BLaER1 treated with 17β-estradiol and CSF1 and Interleukin-3, amounts not matched to agents 10 nM and 100 nM (cell line): ENCODE measurements around the gene LEF1.
"Not testable (repeated sequence)": the region's sequence is repeated elsewhere in the genome, so short reads cannot be mapped to it uniquely, and the experiment has no call there.

ENCODE experiments used
- H3K27ac ChIP-seq, 11 experiments: shearing (Covaris generic); formaldehyde crosslinking; 2 replicates each; pipeline ENCODE4 v1.8.1; 2022
- H3K27me3 ChIP-seq, 11 experiments: shearing (Covaris generic); formaldehyde crosslinking; 2 replicates each; pipeline ENCODE4 v1.8.1; 2022
- H3K36me3 ChIP-seq, 11 experiments: shearing (Covaris generic); formaldehyde crosslinking; 2 replicates each; pipeline ENCODE4 v1.8.1; 2022
- H3K4me1 ChIP-seq, 10 experiments: shearing (Covaris generic); formaldehyde crosslinking; 2 replicates each; pipeline ENCODE4 v1.8.1; 2022
- H3K4me2 ChIP-seq, 11 experiments: shearing (Covaris generic); formaldehyde crosslinking; 2 replicates each; pipeline ENCODE4 v1.8.1; 2022
- H3K4me3 ChIP-seq, 10 experiments: shearing (Covaris generic); formaldehyde crosslinking; 2 replicates each; pipeline ENCODE4 v1.8.1; 2022
- H3K9ac ChIP-seq, 11 experiments: shearing (Covaris generic); formaldehyde crosslinking; 2 replicates each; pipeline ENCODE4 v1.8.1; 2022
- H3K9me3 ChIP-seq, 11 experiments: shearing (Covaris generic); formaldehyde crosslinking; replicated peaks in 1 of 11; 2 replicates each; pipeline ENCODE4 v1.8.1; 2022
- H4K20me1 ChIP-seq, 11 experiments: shearing (Covaris generic); formaldehyde crosslinking; 2 replicates each; pipeline ENCODE4 v1.8.1; 2022
- Cebpa-rat ChIP-seq, 11 experiments: shearing (Covaris generic); IDR thresholded peaks; 2 replicates each; pipeline ENCODE4 v1.8.1; 2022

Gene LEF1

DNA sequence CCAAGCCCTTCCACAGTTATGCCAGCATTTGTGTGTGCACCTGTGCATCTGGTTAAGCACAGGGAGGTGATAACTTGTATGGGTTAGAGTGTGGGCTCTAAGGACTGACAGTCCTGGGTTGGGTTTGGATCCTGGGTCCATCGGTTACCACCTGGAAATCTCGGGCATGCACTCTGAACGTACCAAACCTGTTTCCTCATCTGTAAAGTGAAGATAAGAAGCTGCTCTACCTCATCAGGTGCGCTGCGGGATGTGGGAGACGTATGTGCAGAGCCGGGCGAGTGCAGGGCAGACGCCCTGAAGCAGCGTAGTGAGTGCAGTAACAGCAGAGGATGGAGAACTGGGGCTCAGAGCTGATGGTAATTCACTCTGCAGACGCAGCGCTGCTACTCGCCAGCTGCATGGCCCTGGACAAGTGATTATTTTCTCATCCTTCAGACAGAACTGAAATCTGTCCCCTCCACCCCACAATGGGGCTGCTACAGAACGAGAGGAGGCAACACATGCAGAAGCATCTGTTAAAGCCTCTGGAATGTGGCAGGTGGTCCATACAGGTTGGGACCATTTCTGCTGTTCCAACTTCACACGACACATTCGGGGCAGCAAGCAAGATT lies 114.6 kb downstream of the LEF1 start:
- peaks cover 0 to 75% (median 0%) of the 10 kb centered on the region in 11 experiments; a peak in 4 of 22 replicates for H4K20me1 ChIP-seq
- H3K4me2 ChIP-seq: no peak overlapping the region
- H3K4me1 ChIP-seq: peaks cover 0 to 61% (median 33%) of the 10 kb centered on the region in 10 experiments; a peak in 16 of 20 replicates
- H3K27ac ChIP-seq: no peak overlapping the region
- H3K4me3 ChIP-seq: no peak overlapping the region
- peaks cover 0 to 97% (median 68%) of the 10 kb centered on the region in 11 experiments; a peak in 20 of 22 replicates for H3K36me3 ChIP-seq
- no peaks in the 10 kb centered on the region for H3K27me3 ChIP-seq
- no peak overlapping the region for H3K9ac ChIP-seq
- no peaks in the 10 kb centered on the region for H3K9me3 ChIP-seq
- no peak for TF ChIP-seq Cebpa-rat (IDR thresholded peaks at IDR 0.05)

- Histone ChIP-seq H3K36me3 (peaks cover 3 to 97% (median 70%) of the 10 kb centered on the region in 11 experiments; a peak in 20 of 22 replicates), H4K20me1 (peaks cover 0 to 73% (median 0%) of the 10 kb centered on the region in 11 experiments; a peak in 4 of 22 replicates), H3K4me3 (no peak overlapping the region), H3K27ac (0 out of 22 replicates have a peak overlapping the region, but pooled peaks of 1 of the 11 experiments have one; percentile 2), H3K4me2 (no peak overlapping the region), H3K9ac (no peak overlapping the region), H3K4me1 (peaks cover 0 to 65% (median 33%) of the 10 kb centered on the region in 10 experiments; a peak in 16 of 20 replicates), H3K27me3 (no peaks in the 10 kb centered on the region), H3K9me3 (no peaks in the 10 kb centered on the region)
- no peak for TF ChIP-seq Cebpa-rat (IDR thresholded peaks at IDR 0.05)
These were observed 115.5 kb downstream of the LEF1 start for GRCh38 chr4:108053251-108053711.

DNA sequence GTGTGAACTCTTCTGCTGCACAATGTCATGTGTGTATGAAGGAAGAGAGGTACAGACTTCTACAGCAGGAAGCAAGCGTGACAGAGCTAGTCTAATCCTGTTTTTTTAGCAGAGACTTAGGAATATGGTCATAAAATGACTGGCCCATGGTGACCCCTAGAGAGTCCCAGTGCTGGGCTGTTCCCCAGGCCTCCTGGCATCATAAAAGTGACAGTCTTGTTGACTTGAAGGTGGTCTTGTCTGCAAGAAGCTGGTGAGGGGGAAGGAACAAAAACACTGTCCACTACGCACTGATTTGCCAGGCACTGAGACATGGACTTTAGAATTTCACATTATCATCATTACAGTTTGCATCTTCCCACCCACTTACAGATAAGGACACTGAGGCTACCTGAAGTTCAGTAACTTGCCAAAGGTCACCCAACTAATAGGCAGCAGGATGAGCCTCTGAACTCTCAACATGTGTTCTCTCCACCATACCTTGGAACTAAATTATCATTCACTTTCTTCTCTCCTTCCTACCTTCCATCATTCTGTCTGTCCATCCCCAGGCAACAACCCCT lies 116.1 kb downstream of the LEF1 start:
- H3K4me1 ChIP-seq: peaks cover 0 to 65% (median 33%) of the 10 kb centered on the region in 10 experiments; a peak in 16 of 20 replicates
- peaks cover 0 to 72% (median 0%) of the 10 kb centered on the region in 11 experiments; a peak in 4 of 22 replicates for H4K20me1 ChIP-seq
- H3K36me3 ChIP-seq: peaks cover 5 to 99% (median 74%) of the 10 kb centered on the region in 11 experiments; a peak in 20 of 22 replicates
- no peak overlapping the region for H3K4me3 ChIP-seq
- H3K27me3 ChIP-seq: no peaks in the 10 kb centered on the region
- H3K9me3 ChIP-seq: no peaks in the 10 kb centered on the region
- no peak overlapping the region for H3K9ac ChIP-seq
- TF ChIP-seq Cebpa-rat (IDR thresholded peaks at IDR 0.05): no peak
- peak overlapping the region in 1 of 11 experiments; percentile 41; a peak in 2 of 22 replicates for H3K4me2 ChIP-seq
- H3K27ac ChIP-seq: peak overlapping the region in 2 of 11 experiments; percentile 2 to 12; a peak in 1 of 22 replicates

- Histone ChIP-seq H3K27ac (peak overlapping the region in 4 of 11 experiments; percentile 62 to 69 (median 68); a peak in 6 of 22 replicates), H3K27me3 (no peaks in the 10 kb centered on the region), H3K9me3 (no peaks in the 10 kb centered on the region), H3K36me3 (peaks cover 5 to 99% (median 75%) of the 10 kb centered on the region in 11 experiments; a peak in 20 of 22 replicates), H3K4me2 (peak overlapping the region in 8 of 11 experiments; percentile 22 to 55 (median 40); a peak in 13 of 22 replicates), H4K20me1 (peaks cover 0 to 65% (median 0%) of the 10 kb centered on the region in 11 experiments; a peak in 4 of 22 replicates), H3K9ac (peak overlapping the region in 1 of 11 experiments; percentile 55; a peak in 3 of 22 replicates), H3K4me1 (peaks cover 0 to 65% (median 33%) of the 10 kb centered on the region in 10 experiments; a peak in 16 of 20 replicates), H3K4me3 (no peak overlapping the region)
- peak in 4 of 11 experiments; percentile 48 to 79 (median 60); a peak in 2 of 22 replicates for TF ChIP-seq Cebpa-rat (IDR thresholded peaks at IDR 0.05)
These were observed 117.4 kb downstream of the LEF1 start for GRCh38 chr4:108051343-108051742.

DNA sequence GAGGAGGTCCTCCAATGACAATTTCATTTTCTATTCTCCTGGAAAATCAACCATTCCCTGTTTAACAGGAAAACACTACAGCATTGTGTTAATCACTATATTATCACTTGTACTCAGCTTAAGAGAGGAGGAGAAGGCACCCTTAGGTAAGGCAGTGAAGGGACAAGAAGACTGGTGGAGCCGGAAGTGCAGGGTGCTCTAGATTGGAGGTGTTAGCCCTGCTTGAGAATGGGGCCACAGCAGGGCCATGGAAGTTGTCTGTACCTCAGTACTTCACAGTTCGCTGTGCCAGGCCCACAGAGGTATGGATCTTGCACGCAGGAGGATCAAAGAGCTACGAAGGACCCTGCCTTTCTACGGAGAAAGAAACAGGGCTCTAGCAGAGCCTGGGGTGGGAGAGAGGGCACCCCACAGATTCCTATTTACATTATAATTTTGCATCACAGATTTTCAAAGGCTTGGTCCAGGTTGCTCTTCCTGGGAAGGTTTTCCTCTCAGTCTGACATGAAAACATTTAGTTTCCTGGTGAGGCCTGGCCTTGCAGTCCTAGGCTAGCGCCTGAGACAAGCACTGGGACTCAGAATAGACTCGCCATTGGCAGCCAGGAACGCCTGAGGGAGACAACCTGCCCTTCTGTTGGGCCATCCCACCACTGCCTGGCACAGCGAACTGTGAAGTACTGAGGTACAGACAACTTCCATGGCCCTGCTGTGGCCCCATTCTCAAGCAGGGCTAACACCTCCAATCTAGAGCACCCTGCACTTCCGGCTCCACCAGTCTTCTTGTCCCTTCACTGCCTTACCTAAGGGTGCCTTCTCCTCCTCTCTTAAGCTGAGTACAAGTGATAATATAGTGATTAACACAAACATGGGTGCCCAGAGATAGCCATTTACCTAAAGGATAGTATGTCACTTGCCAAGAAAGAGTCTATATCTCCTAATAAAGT lies 118.3 kb downstream of the LEF1 start:
- peak overlapping the region in 9 of 11 experiments; percentile 26 to 59 (median 53); a peak in 16 of 22 replicates for H3K4me2 ChIP-seq
- not testable (repeated sequence) for H3K9ac ChIP-seq, H3K9me3 ChIP-seq, H3K27me3 ChIP-seq, H3K4me3 ChIP-seq
- H3K27ac ChIP-seq: peak overlapping the region in 4 of 11 experiments; percentile 5 to 69 (median 58); a peak in 4 of 22 replicates
- H3K36me3 ChIP-seq: peaks cover 5 to 93% (median 72%) of the 10 kb centered on the region in 11 experiments; a peak in 20 of 22 replicates
- peaks cover 0 to 63% (median 0%) of the 10 kb centered on the region in 11 experiments; a peak in 5 of 22 replicates for H4K20me1 ChIP-seq
- peaks cover 0 to 65% (median 33%) of the 10 kb centered on the region in 10 experiments; a peak in 16 of 20 replicates for H3K4me1 ChIP-seq

DNA sequence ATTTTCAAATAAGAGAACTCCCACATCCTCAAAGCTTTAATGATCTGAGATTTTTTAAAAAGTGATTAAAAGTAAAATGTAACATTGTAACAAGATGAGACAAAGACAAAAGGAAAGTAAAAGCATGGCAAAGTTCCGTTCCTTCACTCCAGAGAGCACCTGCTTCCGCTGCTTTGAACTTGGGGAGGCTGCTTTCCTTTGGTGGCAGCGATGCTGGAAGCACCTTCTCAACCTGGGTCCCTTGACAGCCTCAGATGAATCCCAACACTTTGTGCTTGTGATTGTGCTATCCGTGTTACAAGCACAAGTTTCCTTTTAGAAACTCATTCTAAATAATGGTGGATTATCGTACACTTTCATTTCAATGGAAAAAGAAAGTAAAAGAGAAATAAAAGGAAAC lies 119.3 kb downstream of the LEF1 start:
- no peaks in the 10 kb centered on the region for H3K27me3 ChIP-seq
- H3K9me3 ChIP-seq: no peaks in the 10 kb centered on the region
- H4K20me1 ChIP-seq: peaks cover 0 to 53% (median 0%) of the 10 kb centered on the region in 11 experiments; a peak in 5 of 22 replicates
- peak overlapping the region in 2 of 11 experiments; percentile 19 to 23; a peak in 2 of 22 replicates for H3K27ac ChIP-seq
- peak overlapping the region in 1 of 10 experiments; percentile 19; a peak in 1 of 20 replicates for H3K4me3 ChIP-seq
- no peak for TF ChIP-seq Cebpa-rat (IDR thresholded peaks at IDR 0.05)
- H3K4me1 ChIP-seq: peaks cover 0 to 57% (median 33%) of the 10 kb centered on the region in 10 experiments; a peak in 16 of 20 replicates
- no peak overlapping the region for H3K9ac ChIP-seq
- H3K4me2 ChIP-seq: peak overlapping the region; percentile 26 to 72 (median 54); a peak in 21 of 22 replicates
- peaks cover 5 to 83% (median 67%) of the 10 kb centered on the region in 11 experiments; a peak in 20 of 22 replicates for H3K36me3 ChIP-seq

GRCh38 chr4:108048997-108049396 lies 119.7 kb downstream of the LEF1 start:
- Histone ChIP-seq H3K9me3 (no peaks in the 10 kb centered on the region), H3K4me2 (peak overlapping the region in 10 of 11 experiments; percentile 26 to 72 (median 54); a peak in 10 of 22 replicates), H3K4me3 (no peak overlapping the region), H3K36me3 (peaks cover 5 to 79% (median 63%) of the 10 kb centered on the region in 11 experiments; a peak in 20 of 22 replicates), H4K20me1 (peaks cover 0 to 49% (median 0%) of the 10 kb centered on the region in 11 experiments; a peak in 5 of 22 replicates), H3K27ac (peak overlapping the region in 1 of 11 experiments; percentile 23; a peak in 2 of 22 replicates), H3K27me3 (no peaks in the 10 kb centered on the region), H3K4me1 (peaks cover 0 to 53% (median 33%) of the 10 kb centered on the region in 10 experiments; a peak in 16 of 20 replicates), H3K9ac (no peak overlapping the region)
- no peak for TF ChIP-seq Cebpa-rat (IDR thresholded peaks at IDR 0.05)

- Histone ChIP-seq H3K4me2 (no peak overlapping the region), H3K9me3 (no peaks in the 10 kb centered on the region), H3K36me3 (peaks cover 5 to 70% (median 55%) of the 10 kb centered on the region in 11 experiments; a peak in 19 of 22 replicates), H3K9ac (no peak overlapping the region), H3K4me3 (no peak overlapping the region), H3K4me1 (peaks cover 0 to 46% (median 33%) of the 10 kb centered on the region in 10 experiments; a peak in 16 of 20 replicates), H4K20me1 (peaks cover 0 to 41% (median 0%) of the 10 kb centered on the region in 11 experiments; a peak in 5 of 22 replicates), H3K27ac (no peak overlapping the region), H3K27me3 (no peaks in the 10 kb centered on the region)
- no peak for TF ChIP-seq Cebpa-rat (IDR thresholded peaks at IDR 0.05)
These were observed 120.6 kb downstream of the LEF1 start for GRCh38 chr4:108048157-108048556.
